GM18511 (cell line): Measurements from ENCODE around the gene MACROD1.
"Not testable (repeated sequence)": the region's sequence is repeated elsewhere in the genome, so short reads cannot be mapped to it uniquely, and the experiment has no call there.

ENCODE experiments used
- ATAC-seq: cut with Tn5 transposase; IDR thresholded peaks from one replicate; pipeline ENCODE4 v1.9.1; 2021; ENCODE audit warnings: mild to moderate bottlenecking, moderate library complexity; ENCODE audit not compliant: unreplicated experiment

MACROD1 gene

DNA sequence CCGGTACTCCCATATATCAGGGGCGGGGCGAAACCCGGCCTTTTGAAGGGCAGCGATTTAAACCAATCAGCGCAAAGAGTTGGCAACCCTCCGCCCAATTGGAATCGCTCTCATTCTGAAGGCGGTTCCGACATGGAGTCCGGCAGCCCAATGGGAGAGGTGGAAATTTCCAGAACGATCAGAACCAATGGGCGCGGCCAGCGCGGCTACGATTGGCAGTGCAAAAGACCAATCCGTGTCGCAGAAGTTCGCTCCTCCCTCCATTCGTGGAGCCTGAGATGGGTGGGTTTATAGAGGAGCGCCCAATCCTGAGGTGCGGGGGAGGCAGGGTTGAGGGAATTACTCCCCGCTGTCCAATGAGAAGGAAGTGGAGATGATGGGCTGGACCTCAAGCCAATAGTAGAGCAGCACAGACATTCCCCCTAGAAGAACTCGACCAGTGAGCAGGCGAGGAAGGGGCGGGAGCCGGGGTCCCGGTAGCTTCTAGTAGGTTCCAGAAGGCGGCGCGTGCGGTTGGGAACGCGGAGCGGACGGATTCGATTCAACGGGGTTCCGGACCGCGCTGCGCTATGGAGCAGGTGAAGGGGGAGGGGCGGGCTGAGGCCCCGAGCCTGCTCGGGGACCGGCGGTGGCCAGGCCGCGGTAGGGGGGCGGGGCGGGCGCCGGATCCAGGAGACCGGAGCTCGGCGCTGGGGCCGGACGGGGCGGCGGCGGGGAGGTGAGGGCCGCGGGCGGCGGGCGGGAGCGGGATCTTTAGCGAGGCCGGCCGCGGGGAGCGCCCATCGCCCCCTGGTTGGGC, 20.0 kb upstream of the MACROD1 start, which contains the start of gene STIP1:
TSS of gene STIP1 (plus strand) at position 479 of the 799 bp plus-strand sequence. CDS start at position 570, 91 bp downstream.
- peak; percentile 87 for ATAC-seq

DNA sequence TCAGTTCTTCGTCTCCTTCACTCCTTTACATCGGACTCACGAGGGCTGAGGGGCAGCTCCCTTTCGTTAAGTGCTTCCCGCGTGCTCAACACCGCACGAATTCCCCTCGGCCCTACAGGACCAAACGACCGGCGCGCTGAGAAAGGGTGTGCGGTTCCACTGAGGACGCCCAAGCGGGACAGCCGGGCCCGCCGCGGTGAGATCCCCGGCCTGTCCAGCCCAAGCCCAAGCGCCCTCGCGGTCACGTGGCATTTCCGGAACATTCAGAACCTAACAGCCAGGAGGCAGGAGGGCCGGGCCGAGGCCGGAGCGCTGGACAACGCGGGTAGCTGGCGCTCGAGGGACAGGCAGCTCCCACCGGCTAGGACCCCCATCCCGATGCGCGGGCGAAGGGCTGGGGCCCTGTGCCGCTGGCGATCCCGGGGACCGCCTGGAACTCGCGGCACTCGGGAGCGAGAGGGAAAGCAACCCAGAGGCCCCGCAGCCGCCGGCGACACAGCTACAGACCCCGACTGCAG, 19.3 kb upstream of the MACROD1 start:
- ATAC-seq, result peak; percentile 16

DNA sequence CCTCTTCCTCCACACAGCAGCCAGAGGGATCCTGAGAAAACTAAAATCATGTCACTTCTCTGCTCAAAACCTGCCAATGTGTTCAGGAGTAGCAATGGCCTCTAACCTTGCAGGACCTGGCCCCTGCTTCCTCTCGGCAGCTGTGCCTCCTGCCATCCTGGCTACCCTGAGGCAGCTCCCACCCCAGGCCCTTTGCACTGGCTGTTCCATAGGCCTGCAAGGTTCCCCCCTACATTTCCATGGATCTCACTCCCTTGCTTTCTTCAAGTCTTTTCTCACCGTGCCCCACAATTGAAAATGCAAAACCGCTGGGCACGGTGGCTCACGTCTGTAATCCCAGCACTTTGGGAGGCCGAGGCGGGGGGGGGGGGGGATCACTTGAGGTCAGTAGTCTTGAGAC, 18.0 kb upstream of the MACROD1 start:
- ATAC-seq, result no peak

DNA sequence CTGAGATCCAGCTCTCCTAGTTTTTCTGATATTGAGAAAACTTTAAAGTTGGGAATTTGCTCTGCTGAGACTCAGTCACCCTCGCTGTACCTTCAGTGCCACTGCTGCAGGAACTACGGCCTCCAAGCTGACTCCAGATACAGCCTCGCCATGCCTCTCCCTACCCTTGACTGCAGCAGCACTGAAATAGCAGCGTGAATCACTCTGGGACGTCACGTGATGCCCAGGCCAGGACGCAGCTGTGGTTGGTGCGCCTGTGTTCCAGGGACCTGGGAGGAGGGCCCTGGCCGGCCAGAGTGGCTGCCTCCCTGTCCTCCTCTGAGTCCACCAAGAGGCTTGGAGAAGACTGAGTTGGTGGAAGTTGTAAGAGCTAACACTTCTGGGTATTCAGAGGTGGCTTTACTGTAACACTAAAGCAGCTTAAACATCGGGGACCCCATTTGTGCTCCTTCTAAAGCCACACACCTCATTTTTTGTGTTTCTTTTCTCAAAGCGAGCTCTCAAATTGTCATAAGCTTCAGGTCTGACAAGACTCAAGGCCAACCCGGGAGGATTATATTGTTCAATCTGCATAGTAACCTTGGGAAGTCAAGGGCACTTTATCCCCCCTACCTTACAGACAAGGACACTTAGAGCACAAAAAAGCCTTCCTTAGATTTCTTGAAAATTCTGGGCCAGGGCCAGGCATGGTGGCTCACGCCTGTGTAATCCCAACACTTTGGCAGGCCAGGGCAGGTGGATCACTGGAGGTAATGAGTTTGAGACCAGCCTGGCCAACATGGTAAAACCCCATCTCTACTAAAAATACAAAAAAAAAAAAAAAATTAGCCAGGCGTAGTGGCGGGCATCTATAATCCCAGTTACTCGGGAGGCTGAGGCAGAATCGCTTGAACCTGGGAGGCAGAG, 15.8 kb upstream of the MACROD1 start:
- ATAC-seq, result no peak

DNA sequence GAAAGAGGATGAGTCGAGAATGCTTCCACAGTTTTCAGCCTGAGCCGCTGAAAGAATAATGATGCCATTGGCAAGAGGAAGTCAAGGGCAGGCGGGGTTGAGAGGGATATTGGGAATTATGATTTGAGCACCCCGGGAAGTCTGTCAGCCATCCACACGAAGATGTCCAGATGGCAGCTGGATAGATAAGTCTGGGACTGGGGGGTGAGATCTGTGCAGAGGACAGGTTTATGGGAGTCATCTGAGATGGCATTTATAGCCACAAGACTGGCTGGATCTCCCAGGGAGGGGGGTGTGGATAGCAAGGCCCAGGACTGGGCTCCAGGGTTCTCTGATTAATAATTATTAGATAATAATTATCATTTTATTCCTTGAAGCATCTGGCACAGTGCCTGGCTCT, 15.0 kb upstream of the MACROD1 start:
- no peak for ATAC-seq

DNA sequence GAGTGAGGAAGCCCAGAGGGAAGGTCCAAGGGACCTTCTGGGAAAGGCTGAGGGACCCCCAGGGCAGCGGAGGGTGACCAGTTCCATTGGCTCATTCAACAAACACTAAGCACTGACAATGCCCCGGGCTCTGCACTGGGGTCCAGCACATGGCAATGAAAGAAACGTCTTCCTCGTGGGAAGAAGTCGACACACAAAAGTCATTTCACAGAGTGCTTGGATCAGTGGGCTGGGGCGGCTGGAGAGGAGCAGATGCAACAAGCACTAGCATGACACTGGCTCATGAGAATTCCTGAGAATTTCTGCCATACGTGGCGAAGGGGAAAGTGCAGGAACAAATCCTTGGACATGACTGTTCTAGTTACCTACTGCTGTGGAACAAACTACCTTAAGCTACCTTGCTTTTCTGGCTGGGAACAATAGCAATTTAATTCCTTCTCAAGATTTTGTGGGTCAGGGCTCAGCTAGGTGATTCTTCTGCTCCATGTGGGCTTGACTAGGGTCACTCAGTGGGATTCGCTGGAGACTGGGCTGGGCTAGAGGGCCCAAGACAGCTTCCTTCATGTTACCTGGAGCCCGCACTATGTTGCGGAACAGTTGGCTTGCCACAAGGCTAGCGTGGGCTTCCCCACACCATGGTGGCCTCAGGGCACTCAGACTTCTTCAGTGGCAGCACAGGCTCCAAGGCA, 13.2 kb upstream of the MACROD1 start:
- no peak for ATAC-seq

DNA sequence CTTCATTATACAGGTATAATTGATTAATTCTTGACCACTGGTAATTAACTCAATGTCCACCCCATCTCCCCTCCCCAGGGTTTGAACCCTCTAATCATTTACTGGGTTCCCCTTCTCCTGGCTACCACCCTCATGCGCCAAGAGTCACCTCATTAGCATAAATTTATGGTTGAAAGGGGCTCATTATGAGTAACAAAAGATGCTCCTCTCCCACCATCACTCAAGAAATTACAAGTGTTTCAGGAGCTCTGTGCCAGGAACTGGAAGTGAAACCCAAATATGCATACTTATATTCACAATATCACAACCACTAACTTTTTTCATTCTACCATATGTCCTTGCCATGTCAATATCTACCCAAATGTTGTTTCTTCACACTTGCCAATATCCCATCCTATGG, 12.3 kb upstream of the MACROD1 start:
- no peak for ATAC-seq

DNA sequence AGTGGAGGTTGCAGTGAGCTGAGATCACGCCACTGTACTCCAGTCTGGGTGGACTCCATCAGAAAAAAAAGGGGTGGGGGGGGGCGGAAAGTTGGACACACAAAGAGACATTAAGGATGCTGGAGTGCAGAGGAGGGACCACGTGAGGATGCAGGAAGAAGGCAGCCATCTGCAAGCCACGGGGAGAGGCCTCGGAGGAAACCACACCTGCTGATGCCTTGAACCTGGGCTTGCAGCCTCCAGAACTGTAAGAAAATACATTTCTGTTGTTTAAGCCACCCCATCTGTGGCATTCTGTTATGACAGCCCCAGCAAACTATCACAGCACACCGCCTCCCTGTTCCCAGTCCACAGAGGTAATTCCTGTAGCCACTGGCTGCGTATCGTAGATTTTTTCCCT, 10.8 kb upstream of the MACROD1 start:
- ATAC-seq, result no peak

DNA sequence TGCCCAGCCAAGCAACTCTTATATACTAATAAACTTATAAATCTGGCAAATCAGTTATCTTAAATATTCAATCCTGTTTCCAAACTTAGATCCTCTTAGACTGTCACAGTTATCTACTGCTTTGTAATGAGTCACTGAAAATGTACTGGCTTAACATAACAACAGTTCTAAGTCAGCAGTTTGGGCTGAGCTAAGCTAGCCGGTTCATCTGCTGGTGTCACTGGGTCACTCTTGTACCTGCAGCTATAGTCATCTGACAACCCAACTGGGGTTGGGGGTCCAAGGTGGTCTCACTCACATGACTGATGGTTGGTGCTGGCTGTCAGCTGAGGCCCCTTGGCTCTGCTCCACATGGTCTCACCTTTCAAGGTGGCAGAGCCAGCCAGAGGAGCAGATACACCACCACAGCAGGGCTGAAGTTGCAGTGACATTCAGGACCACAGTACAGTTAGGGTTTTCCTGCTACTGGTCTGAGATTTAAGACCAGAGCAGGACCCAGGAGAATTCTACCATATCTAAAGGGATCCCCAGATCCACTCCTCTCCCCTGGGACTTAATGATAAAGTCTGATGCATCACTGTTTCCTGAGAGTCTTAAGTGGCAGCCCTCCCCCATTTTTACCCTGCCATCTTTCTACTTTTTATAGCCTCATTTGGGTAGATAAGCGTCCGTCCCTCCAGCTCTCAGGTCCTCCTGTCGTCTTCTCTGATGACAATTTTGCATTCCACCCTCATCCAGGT, 7.9 kb upstream of the MACROD1 start:
- ATAC-seq, result no peak

DNA sequence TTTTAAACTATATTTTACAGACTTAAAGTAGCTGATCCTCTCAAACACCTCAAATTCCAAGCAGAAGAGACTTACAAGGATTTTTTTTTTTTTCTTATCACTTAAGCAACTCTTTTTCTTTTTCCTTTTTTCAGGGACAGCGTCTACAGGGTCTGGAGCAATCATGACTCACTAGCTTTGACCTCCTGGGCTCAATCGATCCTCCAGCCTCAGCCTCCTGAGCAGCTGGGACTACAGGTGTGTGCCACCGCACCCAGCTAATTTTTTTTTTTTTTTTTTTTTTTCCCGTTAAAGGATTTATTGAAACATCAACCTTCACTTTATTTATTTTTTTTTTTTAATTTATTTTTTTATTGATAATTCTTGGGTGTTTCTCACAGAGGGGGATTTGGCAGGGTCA, 4.5 kb upstream of the MACROD1 start:
- ATAC-seq, result no peak

DNA sequence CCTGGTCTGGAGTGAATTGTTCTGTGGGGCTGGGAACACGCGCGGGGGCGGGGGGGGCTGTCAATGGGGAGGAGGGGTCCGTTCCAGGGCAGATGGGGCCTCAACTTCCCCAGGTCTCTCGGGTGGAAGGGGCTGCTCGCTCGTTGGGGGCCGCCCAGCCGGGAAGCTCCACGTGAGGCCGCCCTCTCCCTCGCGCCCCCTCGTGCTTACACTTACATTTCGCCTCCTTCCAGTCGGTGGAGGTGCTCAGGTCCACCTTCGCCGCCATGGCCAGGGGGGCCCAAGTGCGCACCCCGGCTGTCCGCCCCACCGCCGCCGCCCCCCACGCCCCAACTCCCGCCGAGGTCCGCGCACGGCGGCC, 452 bp downstream of the MACROD1 start:
- peak; percentile 17 for ATAC-seq

DNA sequence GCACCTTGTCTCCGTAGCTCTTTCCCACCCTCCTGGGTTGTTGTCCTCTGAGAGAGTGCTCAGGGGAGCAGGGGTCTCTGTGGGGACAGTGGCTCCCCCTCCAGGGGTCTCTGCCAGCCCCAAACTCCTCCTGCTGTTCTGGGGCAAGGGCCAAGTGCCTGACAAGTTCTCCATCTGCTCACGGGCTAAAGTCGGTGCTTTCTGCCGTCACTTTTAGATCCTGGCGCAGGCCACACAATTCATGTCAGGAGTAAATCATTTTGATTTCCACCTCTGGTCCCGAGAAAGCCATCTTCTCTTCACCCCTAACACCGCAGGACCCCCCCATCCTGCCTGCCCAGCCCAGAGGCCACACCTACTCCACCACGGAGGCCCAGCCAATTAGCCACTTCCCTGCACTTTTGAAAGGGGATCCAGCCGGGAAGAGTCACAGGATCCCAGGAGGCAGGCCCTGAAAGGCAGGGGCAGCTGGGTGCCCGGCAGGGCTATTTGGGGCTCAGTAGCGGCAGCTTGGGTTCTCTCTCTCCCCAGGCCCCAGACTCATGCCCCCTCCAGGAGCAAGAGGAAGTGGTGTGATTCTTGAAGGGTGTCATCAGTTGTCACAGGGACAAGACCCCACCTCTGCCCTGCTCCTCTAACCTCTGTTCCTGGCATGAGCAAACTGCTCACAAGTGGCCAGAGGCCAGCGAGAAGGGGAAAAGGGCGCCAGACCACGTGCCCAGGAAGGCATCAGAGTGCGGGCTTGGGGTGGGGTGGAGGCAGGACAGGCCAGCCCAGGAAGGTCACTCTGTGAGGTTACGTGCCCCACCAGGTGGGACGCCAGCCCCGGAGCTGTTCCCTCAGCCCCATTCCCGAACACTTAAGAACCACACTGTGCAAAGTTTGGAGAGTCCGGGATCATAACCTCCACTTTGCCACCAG, 1.3 kb downstream of the MACROD1 start:
- no peak for ATAC-seq

DNA sequence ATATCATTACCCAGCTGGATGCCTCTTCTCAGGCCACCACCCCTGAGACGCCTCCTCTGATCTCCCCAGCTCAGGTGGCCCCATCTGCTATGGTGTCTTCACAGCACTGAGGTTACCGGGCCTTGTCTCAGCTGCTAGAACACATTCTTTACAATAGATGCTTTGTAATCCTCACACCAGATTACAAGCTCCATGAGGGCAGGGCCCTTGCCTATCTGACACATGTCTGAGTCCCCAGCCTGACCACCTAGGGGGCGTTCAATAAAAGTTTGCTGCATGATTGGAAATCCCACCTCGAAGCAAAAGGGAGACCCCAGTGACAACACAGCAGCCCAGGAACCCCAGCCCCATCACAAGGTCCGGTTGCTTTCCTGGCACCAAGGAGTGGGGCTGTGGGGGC, 2.0 kb downstream of the MACROD1 start:
- no peak for ATAC-seq

DNA sequence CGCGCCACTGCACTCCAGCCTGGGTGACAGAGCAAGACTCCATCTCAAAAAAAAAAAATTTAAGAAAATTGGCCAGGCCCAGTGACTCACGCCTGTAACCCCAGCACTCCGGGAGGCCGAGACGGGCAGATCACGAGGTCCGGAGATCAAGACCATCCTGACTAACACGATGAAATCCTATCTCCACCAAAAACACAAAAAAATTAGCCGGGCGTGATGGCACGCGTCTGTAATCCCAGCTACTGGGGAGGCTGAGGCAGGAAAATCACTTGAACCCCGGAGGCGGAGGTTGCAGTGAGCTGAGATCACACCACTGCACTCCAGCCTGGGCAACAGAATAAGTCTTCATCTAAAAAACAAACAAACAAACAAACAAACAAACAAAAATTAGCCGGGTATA, 3.1 kb downstream of the MACROD1 start:
- ATAC-seq, result not testable (repeated sequence)

DNA sequence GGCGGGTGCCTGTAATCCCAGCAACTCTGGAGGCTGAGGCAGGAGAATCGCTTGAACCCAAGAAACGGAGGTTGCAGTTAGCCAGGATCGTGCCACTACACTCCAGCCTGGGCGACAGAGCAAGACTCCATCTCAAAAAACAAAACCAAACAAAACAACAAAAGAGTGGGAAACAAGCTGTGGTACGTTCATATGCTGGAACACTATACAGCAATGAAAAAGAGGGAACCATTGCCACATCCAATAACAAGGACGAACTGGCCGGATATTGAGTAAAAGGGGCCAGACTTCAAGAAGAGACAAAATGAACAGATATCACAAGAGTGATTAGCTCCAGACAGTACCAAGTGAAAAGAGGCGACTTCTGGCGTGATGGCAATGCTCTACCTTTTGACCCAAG, 4.9 kb downstream of the MACROD1 start:
- ATAC-seq, result no peak

DNA sequence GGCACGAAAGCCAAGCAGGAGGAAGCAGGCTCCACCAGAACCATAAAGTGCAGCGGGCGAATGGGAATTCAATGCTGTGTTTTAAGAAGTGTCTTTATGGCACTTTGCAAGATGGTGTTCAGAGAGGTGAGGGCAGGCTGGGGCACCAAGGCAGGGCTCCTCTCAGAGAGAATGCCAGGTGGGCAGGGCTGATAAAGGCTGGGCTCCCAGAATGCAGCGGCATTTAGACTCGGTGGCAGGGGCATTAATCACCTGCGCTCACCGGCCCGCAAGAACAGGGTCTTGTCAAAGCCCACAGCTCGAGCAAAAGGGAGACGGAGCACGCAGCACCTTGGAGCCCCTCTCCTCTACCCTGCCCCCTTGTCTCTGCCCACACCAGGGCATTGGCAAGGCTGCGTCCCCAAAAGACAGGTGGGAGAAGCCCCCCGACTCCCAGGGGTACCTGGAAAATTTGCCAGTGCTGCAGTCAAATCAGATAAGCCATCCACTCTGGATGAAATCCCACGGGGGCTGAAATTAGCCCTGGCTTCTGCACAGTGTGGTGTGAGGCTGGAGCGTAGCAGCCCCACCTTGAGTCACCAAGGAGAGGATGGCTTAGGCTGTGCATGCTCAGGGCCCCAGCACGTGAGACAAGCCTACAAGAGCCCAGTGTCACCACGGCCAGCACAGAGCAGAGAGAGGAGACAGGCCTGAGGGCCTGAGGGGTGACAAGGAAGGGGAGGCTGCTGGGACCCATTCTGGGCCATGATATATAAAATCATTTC, 8.1 kb downstream of the MACROD1 start:
- no peak for ATAC-seq

DNA sequence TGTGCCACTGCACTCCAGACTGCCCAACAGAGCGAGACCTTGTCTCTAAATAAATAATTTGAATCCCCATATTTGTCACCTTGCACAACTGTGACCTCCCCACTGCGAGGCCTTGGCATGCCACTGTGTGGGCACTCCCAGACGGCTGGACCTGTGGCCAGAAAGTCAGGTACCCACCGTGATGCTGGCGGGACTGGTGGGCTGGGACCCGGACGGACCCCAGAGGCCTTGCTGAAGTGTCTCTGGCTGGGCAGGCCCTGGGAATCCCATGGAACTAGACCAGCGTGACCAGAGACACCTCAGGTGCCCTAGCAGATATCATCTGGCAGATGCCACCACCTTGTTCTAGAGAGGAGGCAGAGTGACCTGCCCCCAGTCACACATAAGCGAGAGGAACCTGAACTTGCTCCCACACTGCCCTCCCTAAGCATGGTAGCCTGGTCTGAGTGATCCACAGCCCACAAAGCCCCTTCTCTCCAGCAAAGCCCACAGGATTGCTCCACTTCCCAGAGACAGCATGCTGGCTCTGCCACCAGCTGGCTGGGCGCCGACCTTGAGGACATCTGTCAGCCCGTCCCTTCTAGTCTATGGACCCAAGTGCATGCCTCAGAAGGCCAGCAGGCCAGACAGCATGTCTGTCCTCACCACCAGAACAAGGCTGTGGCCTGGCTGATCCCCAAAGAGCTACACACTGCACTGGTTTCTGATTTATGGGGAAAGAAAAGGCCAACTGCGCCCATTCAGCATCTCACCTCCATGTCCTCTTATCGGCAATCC, 9.5 kb downstream of the MACROD1 start:
- ATAC-seq, result no peak

DNA sequence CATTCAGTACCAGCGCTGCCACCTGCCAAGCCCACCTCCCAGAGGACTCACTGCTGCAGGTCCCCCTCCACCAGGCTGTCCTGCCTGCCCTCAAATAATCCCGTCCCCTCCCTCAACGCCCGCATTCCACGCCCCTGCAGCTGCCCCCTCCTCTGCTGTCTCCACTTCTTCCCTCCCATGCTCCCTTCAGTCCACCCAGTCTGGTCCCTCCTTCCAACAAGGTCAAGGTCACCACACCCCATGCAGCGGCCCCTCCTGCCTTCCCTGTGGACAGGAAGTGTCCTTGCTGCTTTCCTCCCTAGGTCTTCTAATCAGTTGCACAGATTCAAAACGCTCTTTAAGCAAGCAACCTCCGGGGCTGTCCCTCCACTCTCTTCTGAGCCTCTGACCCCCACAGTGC, 12.1 kb downstream of the MACROD1 start:
- ATAC-seq, result no peak
